Prostate gland (tissue), 2 donors: ENCODE data around the gene LXN.

Source experiments
- POLR2A ChIP-seq: fragments of 450-650 bp; IDR thresholded peaks from one replicate; pipeline ENCODE4 v1.6.1; 2016; ENCODE audit warnings: antibody characterized with exemption, mild to moderate bottlenecking
- TF ChIP-seq, protein P1 (sequence below), 4 experiments: fragments of 200-600 bp in 2 of 4; fragments of 450-650 bp in 2 of 4; sonication (generic) in 2 of 4; IDR thresholded peaks; 1 replicate in 3 of 4; 2 replicates in 1 of 4; pipeline ENCODE4 v1.5.1; 2016 to 2019; ENCODE audit warnings: antibody characterized with exemption in 4 of 4, mild to moderate bottlenecking in 2 of 4, moderate library complexity in 2 of 4

DNA sequence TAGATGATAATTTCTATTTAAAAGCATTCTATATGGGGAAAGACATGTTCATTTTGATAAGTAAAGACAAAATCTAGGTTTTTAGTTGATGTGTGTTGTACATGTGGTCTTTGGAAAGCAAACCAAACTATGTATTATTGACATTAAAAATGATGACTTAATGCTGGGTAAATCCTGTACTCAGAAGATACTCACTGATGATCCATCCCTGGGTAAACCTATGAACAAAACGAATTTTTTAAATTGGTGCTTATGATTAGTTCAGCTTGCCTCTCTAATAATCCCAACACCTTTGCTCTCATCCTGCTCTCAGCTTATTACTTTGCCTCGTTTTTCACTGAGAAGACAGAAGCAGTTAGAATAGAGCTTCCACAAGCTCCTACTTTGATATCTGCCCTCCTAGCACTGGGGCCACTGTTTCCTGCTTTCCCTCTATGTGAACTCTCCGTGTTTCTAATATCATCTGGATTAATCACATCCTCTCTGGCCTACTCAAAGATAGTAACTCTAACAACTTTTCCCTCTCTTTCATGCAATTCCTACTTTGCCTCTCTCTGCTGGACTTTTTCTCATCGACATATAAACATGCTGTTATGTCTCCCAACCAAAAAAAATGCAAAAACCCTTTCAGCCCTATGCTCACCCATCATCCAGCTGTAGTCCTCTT, 30.5 kb upstream of the LXN start:
- TF ChIP-seq, protein P1, sequence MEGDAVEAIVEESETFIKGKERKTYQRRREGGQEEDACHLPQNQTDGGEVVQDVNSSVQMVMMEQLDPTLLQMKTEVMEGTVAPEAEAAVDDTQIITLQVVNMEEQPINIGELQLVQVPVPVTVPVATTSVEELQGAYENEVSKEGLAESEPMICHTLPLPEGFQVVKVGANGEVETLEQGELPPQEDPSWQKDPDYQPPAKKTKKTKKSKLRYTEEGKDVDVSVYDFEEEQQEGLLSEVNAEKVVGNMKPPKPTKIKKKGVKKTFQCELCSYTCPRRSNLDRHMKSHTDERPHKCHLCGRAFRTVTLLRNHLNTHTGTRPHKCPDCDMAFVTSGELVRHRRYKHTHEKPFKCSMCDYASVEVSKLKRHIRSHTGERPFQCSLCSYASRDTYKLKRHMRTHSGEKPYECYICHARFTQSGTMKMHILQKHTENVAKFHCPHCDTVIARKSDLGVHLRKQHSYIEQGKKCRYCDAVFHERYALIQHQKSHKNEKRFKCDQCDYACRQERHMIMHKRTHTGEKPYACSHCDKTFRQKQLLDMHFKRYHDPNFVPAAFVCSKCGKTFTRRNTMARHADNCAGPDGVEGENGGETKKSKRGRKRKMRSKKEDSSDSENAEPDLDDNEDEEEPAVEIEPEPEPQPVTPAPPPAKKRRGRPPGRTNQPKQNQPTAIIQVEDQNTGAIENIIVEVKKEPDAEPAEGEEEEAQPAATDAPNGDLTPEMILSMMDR (IDR thresholded peaks at IDR 0.05) = no peak
- TF ChIP-seq POLR2A = no peak
